ENCODE data around the gene CCDC15.

The CCDC15 gene

GRCh38 chr11:125063429-125064043, 109.5 kb downstream of the CCDC15 start:
- FAIRE-seq (no peak), DNase-seq (ENCODE audit: low spot score) (no peak)

DNA sequence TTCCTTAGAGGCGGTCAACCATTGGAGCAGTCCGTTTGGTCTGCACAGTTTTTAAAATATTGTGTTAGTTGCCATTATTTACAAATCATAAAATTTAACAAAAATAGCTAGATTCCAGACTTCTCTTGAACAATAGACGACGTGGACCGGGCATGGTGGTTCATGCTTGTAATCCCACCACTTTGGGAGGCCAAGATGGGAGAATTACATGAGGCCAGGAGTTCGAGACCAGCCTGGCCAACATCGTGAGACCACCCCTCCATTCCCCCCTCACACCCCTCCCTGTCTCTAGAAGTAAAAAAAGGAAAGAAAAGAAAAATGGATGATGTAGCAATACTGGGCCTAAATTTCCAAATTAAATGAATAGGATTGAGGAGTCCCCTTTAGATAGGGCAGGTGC, 110.1 kb downstream of the CCDC15 start:
- FAIRE-seq (no peak), DNase-seq (ENCODE audit: low spot score) (no peak)

DNA sequence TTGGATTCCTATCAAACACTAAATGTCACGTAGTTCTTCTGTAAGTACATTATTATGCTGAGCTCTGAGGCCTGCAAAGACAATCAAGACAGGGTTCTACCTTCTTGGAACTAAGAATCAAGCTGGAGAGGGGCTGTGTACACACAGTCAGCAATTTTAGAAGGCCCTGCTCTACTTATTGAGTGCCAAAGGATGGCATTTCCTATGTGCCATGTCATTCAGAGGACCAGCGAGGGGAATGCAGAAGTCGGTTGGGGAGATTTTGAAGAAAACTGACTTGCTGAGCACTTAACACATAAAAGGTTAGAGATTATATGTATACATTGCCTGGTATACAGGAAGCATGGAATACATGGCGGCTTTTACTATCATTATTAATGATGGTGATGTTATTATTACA, 114.4 kb downstream of the CCDC15 start:
- DNase-seq (ENCODE audit: low spot score) (no peak), FAIRE-seq (no peak)

DNA sequence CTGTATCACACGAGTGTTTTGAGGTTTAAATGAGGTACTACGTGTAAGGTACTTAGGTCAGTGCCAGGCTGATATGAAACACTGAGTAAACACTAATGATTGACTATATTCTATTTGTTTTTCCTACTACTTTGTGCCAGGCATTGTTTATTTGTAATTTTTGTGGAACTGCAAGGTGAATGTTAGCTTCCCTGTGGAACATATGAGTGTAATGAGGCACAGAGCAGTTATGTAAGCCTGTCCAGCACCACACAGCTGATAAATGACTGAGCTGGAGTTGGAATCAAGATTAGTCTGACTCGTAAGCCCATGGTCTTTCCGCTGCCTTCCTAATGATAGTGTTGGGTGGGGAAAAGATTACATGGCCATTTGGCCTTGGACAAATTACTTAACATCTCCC, 115.0 kb downstream of the CCDC15 start:
- FAIRE-seq (no peak), DNase-seq (ENCODE audit: low spot score) (no peak)

DNA sequence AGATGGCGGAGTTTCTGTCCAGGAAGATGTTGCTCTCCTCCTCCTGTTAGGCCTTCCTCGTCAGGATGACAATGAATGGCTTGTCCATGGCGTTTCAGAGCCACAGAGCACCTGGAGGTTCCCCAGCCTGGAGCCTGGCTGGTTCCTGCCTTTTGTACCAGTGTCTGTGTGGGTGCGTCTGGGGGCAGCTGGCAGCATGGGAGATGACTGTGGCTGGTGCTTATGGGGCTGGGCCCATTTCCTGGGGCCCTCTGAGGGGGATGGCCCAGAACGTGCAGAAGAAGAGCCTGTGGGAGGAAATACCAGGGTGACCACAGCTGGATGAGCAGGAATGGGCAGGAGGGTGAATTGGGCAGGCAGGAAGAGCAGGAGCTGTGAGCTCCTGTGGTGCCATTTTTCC, 115.8 kb downstream of the CCDC15 start:
- FAIRE-seq, result no peak
- peak; percentile 41 for DNase-seq (ENCODE audit: low spot score)

DNA sequence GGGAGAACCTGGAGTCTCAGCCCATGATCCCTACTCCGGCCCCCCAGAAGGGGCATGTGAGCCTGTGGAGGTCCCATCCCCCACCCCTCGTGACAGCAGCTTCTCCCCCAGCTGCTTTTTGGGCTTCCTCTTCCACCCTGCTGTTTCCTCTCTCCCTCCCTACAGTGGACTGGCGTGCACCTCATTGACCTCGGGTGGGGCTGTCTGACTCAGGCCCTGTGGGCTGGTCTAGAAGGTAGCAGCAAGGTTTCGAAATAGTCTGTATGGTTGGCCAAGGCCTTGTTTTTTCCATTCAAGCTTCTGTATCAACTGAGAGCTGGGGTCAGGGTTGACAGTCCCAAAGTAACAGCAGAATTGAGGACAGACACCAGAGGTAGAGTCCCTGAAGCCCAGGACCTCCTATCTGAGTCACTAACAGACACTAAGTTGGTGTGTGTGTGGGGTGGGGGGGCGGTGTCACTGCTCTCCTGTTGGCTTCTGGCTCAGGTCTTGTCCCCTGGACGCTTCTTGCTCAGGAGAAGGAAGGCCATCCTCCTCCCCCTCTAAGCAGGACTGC, 116.8 kb downstream of the CCDC15 start:
- FAIRE-seq (no peak), DNase-seq (ENCODE audit: low spot score) (peak; percentile 32)

- DNase-seq (ENCODE audit: low spot score) (no peak), FAIRE-seq (no peak)
These were observed 117.4 kb downstream of the CCDC15 start for GRCh38 chr11:125071435-125071834.

- DNase-seq (ENCODE audit: low spot score), result no peak
- no peak for FAIRE-seq
These were observed 117.8 kb downstream of the CCDC15 start for GRCh38 chr11:125071846-125072217.

- no peak for FAIRE-seq
- no peak for DNase-seq (ENCODE audit: low spot score)
These were observed 118.4 kb downstream of the CCDC15 start for GRCh38 chr11:125072218-125072960.

DNA sequence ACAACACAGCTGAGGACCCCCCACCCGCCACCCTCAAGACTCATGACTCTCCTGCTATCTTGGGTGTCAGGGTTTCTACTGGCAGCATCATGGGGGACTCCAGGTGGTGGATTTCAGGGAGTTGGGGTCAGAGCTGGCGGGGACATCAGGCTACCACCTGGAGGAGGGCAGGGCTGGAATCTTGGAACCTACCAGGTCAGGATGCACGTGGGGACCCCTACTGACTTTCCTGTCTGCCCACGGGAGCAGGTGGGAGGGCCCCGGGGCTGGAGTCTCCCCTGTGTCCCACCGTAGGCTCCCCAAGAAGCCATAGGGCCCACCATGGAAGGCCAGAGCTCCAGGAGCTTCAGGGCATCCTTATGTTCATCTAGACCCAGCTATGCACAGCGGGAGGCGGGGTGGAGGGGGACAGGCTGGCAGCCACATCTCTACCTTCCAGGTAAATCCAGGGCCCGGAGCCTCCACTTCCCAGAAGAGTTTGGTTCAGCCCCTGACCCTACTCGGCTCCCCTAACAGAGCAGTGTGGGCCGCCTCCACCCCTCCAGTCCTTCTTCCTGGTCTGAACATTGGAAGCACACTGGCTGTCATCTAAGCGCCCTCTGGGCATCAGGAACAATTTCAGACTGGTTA, 119.1 kb downstream of the CCDC15 start:
- DNase-seq (ENCODE audit: low spot score) (no peak), FAIRE-seq (no peak)

DNA sequence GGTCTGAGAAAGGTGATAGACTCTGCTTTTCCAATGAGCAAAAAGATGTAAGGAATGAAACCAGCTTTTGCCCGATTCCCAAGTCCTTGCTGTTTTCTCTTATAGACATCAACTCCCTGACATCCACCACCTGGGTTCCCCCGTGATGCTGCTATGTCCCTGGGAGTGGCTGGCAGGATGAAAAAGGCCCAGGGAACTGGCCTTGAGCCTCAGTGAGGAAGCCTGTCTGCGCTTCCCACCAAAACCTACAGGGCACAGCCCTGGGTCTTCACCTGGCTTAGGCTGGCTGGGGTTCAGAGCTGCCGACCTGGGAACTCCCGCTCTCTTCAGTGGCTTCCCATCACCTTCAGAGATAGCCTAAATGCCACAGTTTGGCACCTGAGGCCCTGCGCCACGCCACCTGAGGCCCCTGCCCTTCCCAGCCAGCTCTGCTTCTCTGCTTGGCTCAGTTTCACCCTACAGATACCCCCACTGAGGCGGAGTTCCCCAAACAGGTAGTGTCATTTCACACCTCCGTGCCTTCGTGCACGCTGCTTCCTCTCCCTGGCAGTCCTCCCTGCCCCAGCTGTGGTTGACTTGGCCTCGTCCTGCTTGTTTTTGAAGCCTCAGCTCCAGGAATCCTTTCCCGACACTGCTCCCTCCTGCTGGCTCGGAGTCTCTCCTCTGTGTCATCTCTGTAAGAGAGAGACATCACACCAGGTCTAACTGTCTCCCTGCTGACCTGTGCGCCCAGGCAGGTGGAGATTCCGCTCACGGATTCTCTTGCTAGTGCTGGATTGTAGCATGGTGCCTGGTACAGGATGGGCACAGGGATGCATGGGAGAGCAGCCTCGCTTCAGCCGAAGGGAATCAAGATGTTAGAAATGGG, 119.8 kb downstream of the CCDC15 start:
- DNase-seq (ENCODE audit: low spot score) (no peak), FAIRE-seq (no peak)

DNA sequence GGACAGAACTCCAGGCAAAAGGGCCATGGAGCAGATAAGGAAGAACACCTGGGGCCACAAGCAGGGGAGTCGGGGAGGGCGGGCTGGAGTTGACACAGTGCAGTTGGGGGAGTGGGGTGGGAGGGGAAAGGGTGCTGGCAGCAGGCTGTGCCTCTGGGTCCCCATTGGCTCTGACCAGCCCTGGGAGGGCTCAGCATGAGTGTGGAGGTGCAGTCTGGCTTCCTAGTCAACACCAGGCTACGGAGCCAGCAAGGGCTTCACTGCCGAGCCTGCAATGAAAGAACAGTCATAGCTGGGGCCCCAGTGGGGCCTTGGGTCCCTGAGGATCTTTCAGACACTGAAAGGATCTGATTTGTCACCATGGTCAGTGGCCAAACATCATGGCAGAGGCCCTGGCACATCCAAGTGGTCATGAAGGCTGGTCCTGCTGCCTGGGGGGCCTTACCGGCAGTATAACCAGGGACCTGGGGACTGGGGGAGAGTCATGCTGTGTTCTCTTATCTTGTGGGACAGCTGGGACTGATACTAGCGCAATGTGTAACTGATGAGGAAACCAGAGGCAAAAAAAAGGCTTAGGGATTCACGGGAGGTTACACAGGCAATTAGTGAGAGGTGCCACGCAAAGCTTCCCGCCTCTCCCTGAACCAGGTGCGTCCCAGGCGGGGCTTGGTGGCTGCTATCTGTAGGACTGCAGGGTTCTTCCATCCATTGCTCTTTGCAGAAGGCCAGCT, 120.7 kb downstream of the CCDC15 start:
- no peak for DNase-seq (ENCODE audit: low spot score)
- FAIRE-seq, result no peak

GRCh38 chr11:125075242-125075625, 121.2 kb downstream of the CCDC15 start:
- DNase-seq (ENCODE audit: low spot score) (no peak), FAIRE-seq (no peak)

DNA sequence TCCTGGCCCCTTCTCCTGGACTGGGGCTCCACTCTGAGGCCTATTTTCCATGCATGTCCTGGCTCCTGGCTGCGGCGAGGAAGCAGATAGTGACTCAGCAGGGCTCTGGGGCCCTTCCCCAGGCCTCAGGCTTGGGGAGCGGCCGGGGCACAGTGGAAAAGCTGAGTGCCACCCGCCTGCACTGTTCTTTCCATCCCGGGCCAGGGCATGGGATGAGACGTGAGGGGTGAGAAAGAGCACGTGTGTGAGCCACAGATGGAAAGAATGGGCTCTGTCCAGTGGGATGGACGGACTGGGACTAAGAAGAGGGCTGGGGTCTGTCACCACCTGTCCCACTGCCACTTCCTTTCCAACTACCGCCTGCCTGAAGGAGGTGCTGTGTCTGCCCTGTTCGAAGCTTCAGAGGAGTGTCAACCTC, 121.9 kb downstream of the CCDC15 start:
- no peak for DNase-seq (ENCODE audit: low spot score)
- FAIRE-seq, result no peak

- no peak for FAIRE-seq
These were observed 122.5 kb downstream of the CCDC15 start for GRCh38 chr11:125076378-125076945.

GRCh38 chr11:125078016-125078415, 124.0 kb downstream of the CCDC15 start:
- DNase-seq (ENCODE audit: low spot score) (no peak), FAIRE-seq (no peak)

More at GRCh38 chr11:125076378-125076945, 122.5 kb downstream of the CCDC15 start:
- no peak for DNase-seq (ENCODE audit: low spot score)

DNA sequence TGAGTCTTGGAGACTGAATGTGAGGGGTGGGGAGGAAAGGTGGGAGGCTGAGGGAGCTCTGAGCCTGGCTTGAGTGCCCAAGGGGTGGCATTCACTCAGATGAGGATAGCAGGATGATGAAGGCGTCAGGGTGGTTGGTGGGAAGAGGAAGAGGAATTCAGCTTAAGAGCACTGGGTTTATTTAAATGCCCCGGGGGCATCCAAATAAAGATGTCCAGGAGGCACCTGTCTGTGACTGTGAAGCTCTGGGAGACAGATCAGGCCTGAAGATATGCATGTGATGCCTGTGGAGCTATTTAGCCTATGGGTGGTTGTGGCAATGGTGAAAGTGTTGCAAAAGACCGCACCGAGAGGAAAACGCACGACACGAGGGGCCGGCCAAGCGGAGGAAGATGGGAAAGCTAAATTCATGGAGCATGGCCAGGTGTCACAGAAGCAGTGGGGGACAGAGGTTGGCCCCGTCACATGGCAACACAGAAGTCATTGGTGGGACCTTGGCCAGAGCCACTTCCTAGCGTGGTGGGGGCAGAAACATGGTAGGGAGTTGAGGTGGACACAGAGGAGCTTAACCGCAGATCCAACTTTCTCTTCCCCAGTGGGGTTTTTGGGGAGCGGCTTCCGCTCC, 124.6 kb downstream of the CCDC15 start:
- DNase-seq (ENCODE audit: low spot score) (no peak), FAIRE-seq (no peak)

DNA sequence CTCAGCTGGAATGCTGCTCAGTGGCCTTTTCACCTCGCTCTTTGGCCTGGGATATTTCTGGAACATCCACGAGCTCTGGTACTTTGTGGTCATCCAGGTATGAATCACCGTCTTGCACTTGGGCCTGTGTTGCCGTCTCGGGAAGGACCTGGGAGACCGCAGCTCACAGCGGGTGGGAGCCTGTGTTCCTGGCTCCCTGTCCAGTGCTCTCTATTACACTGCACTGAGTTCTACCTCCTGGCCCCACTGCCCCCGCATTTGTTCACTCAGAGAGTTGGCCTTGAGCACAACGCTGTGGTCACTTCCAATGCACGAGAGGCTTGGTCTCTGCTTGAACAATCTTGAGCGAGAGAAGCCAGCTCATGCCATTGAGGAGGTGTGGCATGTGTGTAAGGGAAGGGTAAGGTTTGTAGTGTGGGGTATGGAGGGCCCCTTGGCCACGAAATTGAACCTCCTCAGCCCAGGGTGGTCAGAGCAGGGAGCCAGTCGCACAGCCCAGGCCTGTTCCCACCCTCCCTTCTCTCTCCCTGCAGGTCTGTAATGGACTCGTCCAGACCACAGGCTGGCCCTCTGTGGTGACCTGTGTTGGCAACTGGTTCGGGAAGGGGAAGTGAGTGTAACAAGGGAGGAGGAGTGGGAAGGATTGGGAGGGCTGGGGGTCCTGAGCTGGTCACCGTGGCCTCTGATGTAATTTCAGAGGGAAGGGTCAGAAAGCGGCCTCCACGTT, 125.3 kb downstream of the CCDC15 start:
- DNase-seq (ENCODE audit: low spot score) (peak; percentile 97), FAIRE-seq (peak; percentile 94)

- DNase-seq (ENCODE audit: low spot score) (no peak), FAIRE-seq (no peak)
These were observed 126.0 kb downstream of the CCDC15 start for GRCh38 chr11:125079878-125080530.

Measured in RCC 7860 (cell line).